ENCODE data around the gene LMTK3.
"Not testable (repeated sequence)": the region's sequence is repeated elsewhere in the genome, so short reads cannot be mapped to it uniquely, and the experiment has no call there.

The LMTK3 gene

DNA sequence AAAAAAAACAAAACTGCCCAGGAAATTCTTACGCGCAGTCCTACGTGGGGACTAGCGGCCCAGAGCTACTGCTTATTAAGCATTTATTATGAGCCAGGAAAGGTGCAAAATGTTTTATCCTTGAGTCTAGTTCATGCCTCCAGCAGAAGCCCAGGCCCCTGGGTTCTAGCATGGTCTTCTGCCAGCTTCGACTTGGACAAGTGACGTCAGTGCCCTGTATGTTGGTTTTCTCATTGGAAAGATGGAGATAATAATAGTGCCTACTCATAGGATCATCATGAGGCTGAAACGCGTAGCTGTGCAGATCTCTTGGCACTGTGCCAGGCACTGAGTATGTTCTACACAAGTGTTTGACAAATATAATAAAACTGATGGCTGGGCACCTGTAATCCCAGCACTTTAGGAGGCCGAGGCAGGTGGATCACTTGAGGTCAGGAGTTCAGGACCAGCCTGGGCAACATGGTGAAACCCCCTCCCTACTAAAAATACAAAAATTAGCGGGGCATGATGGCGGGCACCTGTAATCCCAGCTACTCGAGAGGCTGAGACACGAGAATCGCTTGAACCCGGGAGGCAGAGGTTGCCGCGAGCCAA, 28.0 kb upstream of the LMTK3 start:
- no peak for DNase-seq (ENCODE audit: low read depth in 2 of 2)

GRCh38 chr19:48538057-48538456, 26.4 kb upstream of the LMTK3 start:
- DNase-seq (ENCODE audit: low read depth in 2 of 2): not testable (repeated sequence)

GRCh38 chr19:48537541-48537940, 25.9 kb upstream of the LMTK3 start:
- no peak for DNase-seq (ENCODE audit: low read depth in 2 of 2)

DNA sequence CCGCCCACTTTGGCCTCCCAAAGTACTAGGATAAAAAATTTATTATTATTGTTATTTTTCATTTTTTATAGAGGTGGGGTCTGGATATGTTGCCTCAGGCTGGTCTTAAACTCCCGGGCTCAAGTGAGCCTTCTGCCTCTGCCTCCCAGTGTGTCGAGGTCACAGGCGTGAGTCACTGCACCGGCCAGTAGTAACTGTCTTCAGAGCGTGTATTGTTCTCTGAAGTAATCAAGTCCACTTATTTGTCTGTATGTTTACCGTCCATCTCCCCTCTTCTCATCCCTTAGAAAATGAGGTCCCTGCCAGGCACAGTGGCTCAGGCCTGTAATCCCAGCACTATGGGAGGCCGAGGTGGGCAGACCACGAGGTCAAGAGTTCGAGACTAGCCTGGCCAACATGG, 22.1 kb upstream of the LMTK3 start:
- DNase-seq (ENCODE audit: low read depth in 2 of 2): no peak

DNA sequence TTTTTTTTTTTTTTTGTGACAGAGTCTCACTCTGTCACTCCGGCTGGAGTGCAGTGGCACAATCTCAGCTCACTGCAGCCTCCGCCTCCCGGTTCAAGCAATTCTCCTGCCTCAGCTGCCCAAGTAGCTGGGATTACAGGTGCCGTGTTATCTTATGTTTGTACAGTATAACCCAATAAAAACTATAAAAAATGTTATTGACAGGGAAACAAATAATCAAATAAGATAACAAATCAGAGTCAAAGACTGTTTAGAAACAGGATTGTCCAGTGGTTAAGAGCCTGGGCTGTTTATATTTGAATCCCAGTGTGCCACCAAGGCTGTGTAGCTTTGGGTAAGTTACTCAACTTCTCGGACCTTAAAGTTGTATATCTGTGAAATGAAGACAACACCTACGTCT, 19.1 kb upstream of the LMTK3 start:
- DNase-seq (ENCODE audit: low read depth in 2 of 2): no peak

DNA sequence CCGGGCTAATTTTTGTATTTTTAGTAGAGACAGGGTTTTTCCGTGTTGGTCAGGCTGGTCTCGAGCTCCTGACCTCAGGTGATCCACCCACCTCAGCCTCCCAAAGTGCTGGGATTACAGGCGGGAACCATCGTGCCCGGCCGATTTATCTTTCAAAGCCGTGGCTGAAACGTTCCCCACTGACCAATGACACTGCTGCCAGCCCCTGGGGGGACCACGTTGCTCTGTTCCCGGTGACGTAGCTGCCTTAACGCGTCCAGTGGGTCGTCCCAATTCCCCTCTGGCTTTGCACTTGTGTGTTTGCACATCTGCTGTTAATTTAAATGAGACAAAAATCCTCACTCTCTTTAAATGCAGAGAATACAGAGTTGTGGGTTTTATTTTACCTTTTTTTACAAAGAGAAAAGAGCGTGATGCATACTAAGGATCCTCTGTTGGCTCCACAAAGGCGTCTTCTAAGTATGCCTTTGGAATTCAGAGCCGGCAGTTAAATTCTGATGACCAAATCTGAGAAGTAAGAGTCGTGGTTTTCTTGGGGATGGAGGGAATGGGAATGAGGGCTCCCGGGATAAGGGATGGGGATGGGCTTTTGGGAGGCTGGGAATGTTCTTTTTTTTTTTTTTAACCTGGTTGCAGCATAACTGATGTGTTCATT, 18.6 kb upstream of the LMTK3 start:
- no peak for DNase-seq (ENCODE audit: low read depth in 2 of 2)

- no peak for DNase-seq (ENCODE audit: low read depth in 2 of 2)
Measured at GRCh38 chr19:48529156-48529555, 17.5 kb upstream of the LMTK3 start.

- DNase-seq (ENCODE audit: low read depth in 2 of 2): no peak
Measured at GRCh38 chr19:48524732-48525131, 13.1 kb upstream of the LMTK3 start.

DNA sequence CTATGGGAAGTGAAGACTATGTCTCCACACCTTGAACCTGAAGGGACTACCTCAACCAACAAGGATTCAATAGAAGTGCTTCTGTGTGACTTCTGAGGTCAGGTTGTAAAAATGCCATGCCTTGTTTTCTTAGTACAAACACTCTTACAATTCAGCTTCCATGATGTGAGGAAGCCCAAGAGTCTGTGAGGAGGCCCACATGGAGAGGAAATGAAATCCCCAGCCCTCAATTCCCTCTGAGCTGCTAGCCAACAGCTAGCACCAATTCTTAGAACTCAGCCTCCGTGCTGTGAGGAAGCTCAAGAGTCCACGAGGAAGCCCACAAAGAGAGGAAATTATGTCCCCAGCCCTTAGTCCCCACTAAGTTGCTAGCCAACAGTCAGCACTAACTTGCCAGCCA, 12.6 kb upstream of the LMTK3 start:
- no peak for DNase-seq (ENCODE audit: low read depth in 2 of 2)

GRCh38 chr19:48520134-48520533, 8.5 kb upstream of the LMTK3 start:
- no peak for DNase-seq (ENCODE audit: low read depth in 2 of 2)

- DNase-seq (ENCODE audit: low read depth in 2 of 2): not testable (repeated sequence)
Measured at GRCh38 chr19:48519426-48519825, 7.8 kb upstream of the LMTK3 start.

GRCh38 chr19:48518207-48518606, 6.6 kb upstream of the LMTK3 start:
- DNase-seq (ENCODE audit: low read depth in 2 of 2): no peak

DNA sequence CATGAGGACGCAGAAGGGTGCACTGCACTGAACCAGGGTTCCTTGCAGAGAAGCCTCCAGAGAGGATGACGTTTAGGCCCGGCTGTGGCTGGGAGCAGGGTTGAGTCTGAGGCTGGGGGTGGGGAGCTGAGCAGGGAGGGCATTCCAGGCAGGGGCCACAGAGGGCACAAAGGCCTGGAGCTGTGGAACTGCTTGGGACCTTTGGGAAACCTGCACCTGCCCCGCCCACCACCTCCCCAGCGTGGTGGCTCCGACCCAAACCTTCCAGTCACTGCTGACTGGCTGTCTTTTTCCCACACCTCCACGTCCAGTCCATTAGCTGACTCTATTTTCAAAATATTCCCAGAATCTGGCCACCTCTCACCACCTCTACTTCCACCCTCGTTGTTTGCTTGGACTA, 4.9 kb upstream of the LMTK3 start:
- DNase-seq (ENCODE audit: low read depth in 2 of 2): no peak

GRCh38 chr19:48514123-48514458, 2.5 kb upstream of the LMTK3 start:
- DNase-seq (ENCODE audit: low read depth in 2 of 2): no peak

GRCh38 chr19:48513289-48514122, 1.9 kb upstream of the LMTK3 start:
- DNase-seq (ENCODE audit: low read depth in 2 of 2): no peak

DNA sequence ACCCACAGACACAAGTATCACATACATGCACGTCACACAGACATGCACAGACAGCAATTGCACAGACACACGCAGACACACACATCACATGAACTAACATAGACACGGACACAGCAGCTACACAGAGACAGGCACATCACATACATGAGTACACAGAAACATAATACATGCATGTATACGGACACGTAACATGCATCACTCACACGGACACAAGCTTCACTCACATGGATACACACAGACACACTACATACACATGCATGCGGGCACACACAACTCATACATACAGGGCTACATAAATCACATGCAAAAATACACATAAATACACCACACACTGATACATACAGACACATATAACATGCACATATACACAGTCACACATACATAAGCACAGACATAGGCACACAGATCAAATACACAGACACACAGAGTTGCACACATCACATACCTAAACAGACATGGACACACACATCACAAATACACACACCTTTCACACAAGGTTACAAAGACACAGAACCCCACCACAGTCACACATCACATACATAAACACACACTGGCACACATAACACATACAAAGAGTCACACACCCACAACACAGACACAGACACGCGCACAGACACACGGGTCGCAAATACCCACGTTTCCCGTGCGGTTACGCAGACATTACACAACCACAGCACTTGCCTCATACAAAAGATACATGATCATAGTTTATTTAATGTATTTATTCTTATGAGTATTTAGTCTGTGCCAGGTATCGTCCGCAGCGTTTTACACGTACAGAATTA, 1.1 kb upstream of the LMTK3 start:
- no peak for DNase-seq (ENCODE audit: low read depth in 2 of 2)

GRCh38 chr19:48511321-48511731, 309 bp downstream of the LMTK3 start:
- DNase-seq (ENCODE audit: low read depth in 2 of 2): no peak

GRCh38 chr19:48510421-48511268, 990 bp downstream of the LMTK3 start:
- peak in 1 of 2 donors; percentile 59 for DNase-seq (ENCODE audit: low read depth in 2 of 2)

DNA sequence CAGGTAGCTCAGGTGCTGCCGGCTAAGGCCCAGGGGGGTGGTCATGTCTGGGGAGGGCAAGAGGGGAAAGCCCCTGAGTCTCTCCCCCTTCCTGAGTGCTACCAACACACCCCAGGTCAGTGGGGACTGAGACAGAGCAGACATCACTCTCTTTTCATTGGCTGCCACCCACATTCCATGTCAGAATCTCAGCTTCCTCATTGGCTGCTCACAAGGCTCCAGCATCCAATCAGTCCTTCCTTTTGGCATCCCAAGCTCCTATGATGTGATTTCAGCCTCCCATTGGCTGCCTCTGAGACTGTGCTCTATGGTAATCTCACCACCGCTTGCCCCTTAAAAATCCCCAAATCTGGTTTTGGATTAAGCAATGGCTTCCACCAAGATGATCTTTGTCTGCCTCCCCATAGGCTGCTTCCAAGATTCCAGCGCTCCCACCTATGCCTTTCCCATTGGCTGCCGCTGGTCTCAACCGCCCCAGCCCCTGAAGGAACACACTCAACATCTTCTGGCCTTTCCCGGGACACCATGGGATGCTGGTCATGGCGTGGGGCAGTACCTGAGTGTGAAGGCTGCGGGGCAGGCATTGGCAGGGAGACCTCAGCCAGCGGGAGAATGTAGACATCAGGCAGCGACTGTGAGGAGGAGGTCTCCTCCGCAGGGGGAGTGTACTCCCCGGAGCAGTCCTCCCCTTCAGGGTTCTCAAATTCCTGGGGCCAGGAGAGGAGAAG, 2.0 kb downstream of the LMTK3 start:
- DNase-seq (ENCODE audit: low read depth in 2 of 2): no peak

GRCh38 chr19:48508729-48509411, 2.8 kb downstream of the LMTK3 start:
- DNase-seq (ENCODE audit: low read depth in 2 of 2): no peak
